NCI-H446 (cell line): ENCODE results near the gene EXD1.
"Not testable (repeated sequence)": the region's sequence is repeated elsewhere in the genome, so short reads cannot be mapped to it uniquely, and the experiment has no call there.

Experiments used
- DNase-seq, 2 experiments: peaks; one replicate each; lab custom pipeline; 2025; lab: John Stamatoyannopoulos, UW

EXD1 gene, protein sequence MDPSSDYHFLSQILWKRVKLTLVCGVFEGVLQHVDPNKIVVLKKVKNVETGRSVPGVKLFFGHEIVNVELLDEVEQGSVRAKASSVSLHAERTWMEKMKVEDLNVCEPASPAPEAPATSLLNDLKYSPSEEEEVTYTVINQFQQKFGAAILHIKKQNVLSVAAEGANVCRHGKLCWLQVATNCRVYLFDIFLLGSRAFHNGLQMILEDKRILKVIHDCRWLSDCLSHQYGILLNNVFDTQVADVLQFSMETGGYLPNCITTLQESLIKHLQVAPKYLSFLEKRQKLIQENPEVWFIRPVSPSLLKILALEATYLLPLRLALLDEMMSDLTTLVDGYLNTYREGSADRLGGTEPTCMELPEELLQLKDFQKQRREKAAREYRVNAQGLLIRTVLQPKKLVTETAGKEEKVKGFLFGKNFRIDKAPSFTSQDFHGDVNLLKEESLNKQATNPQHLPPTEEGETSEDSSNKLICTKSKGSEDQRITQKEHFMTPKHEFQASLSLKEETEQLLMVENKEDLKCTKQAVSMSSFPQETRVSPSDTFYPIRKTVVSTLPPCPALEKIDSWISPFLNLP

DNA sequence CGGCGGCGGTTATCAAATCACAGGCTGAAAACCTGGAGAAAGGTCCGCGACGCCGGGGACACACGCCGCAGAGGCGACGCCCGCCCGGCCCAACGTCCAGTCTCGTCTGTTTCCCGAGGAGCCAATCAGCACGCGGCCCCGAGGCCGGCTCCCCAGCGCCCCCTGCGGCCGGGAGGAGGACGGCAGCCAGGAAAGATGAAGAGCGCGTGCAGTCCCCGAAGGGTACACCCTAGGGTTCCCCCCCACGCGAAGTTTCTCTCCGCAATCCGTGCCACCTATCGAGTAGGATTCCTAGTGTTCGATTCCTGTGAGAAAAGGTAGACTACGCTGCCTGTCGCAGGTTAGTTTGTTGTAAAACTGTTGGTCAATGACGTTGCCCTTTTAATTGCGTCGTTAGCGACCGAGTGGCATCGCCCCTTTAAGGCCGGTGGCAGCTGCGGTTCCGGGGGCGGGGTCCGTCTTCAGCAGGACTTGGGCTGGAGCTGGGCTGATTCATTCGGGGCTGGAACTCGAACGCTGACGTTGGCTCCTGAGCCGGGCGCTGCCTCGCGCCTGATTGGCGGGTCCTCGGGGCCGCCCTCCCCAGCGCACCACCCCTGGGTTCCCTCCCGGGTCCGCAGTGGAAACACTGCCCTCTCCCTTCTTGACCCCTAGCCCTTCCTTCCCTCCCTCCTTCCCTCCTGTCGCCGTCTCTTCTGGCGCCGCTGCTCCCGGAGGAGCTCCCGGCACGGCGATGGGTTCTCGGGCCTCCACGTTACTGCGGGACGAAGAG lies at the start of gene EXD1, which contains the start of gene CHP1:
Gene EXD1 (minus strand): TSS at position 108 of the 772 bp plus-strand sequence. CDS start 4,182 bp downstream, outside the sequence.
Gene CHP1 (plus strand): TSS at position 619 of the 772 bp plus-strand sequence. CDS start 115 bp downstream, at position 734.
- DNase-seq = peak; percentile 81 to 94

DNA sequence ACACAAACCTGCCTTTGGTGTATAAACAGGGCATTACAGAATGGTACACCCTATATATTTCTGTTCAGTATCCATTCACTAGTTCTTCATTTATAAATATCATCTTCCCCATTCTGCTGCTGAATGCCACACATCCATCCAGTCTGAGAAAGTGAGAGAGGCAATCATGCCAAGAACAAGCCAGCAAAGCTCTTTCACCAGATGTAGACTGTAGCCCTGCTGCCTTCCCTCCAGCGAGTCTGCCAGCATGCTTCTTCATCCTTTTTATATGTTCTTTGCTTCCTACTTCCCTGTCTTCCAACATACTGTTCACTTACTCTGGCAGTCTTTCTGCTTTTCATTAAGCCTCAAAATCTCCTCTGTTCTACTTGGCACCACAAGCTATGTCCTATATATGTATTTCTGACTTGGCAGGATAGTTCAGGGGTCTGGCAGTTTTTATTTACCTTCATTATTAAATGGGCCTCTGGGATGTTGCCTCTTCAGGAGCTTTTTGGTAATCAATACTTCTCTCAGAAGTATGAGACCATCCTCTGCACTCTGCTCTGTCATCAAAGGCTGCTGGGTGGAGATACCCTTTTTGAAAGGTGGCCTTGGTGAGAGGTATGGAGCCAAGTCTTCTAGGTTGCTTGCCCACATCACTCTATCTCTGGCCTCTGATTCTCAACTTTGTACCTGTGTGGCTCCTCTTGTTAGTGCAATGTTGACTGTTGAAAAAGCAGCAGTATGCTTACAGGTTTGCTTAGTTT lies 49.2 kb upstream of the EXD1 start:
- no peak for DNase-seq

DNA sequence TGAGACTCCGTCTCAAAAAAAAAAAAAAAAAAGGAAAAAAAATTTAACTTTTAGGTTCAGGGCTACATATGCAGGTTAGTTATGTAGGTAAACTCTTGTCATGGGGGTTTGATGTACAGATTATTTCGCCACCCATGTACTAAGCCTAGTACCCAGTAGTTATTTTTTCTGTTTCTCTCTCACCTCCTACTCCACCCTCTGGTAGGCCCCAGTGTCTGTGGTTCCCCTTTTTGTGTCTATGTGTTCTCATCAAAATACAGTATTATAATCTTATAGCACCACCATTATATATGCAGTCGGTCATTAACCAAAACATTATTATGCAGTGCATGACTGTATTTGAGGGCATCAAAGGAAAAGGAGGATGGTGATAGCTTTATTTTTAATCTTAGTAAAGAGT lies 47.8 kb upstream of the EXD1 start:
- DNase-seq = no peak

DNA sequence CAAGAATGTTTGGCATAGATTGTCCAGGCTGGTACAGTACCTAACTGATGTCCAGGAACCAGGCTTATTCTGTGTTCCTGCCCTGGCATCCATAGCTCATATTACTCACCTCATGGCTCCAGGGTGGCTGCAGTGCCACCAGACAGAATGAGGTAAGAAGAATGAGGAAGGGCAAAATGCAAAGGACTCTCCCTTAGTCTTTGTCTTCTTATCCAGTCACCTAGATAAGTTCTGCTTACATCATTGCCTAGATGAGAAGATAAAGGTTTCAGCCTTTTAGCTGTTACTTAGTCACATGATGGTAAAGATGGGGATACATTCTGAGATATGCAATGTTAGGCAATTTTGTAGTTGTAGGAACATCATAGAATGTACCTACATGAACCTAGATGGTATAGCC lies 46.3 kb upstream of the EXD1 start:
- DNase-seq = no peak

DNA sequence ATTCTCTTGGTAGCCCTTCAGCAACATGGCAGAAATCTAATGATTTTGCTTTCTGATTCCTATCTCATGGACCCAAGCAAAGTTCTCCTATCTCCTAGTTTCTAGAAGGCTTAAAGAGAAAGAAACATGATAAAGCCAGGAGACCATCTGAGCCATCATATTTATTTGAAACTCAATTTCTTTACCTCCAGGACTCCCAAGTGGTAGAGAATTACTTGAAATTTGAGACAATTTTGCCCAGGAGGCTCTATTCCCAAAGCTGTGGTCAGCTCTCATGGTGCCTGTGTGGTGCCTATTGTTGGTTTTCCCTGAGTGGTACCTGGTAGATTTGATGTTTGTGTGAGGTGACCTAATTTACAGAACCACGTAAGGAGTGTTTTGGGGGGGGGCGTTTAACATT lies 39.3 kb upstream of the EXD1 start:
- DNase-seq = no peak

DNA sequence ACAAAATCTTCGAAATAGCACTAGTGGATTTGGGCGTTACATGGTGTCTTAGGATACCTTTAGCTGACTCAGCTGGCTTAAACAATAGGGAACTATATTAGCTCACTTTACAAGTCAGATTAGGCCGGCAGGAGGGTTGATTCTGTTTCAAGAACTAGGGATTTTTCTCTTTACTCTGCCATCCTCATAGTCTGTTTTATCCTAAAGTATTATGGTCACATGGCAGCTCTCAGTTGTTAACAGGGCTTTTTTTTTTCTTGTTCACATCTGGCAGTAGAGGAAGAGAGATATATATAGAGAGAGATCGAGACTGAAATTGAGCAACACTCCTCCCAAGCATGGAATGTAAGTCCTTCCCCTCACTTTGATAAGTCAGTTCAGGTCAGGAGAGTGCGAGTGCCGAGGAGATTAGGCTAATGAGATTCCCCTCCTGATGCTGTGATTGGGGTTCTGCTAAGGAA lies 33.4 kb upstream of the EXD1 start:
- DNase-seq = no peak

DNA sequence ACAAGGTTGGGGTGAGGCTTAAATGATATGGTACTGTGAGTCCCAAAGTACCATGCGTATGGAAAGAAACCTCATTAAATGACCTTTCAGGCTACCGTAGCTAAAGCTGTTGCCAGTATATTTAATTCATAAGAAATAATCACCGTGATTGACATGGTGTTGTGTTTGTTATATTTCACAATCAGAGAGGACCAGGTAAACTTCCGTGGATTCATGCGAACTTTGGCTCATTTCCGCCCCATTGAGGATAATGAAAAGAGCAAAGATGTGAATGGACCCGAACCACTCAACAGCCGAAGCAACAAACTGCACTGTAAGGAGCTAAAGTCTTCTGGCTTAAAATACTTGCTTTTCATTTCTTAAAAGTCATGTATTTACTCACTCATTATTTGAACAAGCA lies 32.0 kb upstream of the EXD1 start:
- DNase-seq = no peak

DNA sequence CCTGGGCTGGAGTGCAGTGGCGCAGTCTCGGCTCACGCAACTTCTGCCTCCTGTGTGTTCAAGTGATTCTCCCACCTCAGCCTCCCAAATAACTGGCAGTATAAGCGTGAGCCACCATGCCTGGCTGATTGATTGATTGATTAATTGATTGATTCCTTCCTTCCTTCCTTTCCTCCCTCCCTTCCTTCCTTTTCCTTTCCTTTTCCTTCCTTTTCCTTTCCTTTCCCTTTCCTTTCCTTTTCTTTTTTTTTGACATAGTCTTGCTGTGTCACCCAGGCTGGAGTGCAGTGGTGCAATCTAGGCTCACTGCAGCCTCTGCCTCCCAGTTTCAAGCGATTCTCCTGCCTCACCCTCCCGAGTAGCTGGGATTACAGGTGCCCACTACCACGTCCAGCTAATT lies 30.4 kb upstream of the EXD1 start:
- DNase-seq = not testable (repeated sequence)

DNA sequence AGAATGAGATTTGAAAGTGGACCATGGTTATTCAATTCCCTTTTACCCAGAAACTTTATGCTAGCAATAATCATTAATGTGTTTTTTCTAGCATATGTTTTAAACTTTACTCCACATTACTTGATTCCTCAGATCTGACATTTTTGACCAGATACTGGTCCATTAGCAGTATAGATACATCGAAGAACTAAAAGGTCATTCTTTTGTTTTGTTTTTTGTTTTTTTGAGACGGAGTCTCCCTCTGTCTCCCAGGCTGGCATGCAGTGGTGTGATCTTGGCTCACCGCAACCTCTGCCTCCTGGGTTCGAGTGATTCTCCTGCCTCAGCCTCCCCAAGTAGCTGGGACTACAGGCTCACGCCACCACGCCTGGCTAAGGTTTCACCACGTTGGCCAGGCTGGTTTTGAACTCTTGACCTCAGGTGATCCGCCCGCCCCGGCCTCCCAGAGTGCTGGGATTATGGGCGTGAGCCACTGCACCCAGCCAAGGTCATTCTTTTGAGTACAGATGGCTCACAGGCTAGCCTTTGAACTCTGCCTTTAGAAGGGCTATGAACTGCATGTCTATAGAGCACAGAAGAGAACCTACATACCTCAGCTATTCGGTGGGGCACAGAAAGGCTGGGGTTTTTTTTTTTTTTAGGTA lies 29.1 kb upstream of the EXD1 start:
- DNase-seq = no peak

DNA sequence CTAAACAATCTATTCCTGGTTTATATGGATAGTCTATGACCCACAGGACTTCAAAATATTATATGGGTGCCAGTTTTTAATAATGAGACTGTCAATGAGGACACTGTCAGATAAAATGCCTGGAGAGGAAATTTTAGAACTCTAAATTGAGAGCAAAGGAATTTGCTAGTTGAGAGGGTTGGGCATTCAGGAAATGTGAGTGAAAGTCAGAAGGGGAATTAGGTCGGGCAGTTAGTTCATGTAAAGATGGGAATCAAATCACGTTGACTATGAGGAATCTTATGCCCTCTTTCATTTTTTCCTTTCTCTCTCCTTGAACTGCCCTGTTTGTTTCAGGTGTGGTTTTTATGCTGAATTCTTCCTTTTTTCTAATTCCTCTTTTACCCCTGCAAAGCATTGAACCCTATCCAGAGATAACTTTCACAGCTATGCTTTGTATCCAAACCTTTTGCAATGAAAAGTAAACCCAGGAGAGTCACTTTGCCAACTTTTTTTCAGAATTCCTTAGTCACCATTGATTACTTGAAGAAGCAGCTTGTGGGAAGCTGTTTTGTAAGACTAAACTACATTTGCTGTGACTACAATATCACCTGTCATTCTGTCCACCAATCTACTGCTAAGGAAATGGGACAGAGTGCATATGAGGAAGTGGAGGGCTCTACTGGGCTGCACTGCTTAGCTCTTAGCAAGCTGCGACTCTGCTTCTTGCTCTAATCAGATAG lies 28.4 kb upstream of the EXD1 start:
- no peak for DNase-seq

DNA sequence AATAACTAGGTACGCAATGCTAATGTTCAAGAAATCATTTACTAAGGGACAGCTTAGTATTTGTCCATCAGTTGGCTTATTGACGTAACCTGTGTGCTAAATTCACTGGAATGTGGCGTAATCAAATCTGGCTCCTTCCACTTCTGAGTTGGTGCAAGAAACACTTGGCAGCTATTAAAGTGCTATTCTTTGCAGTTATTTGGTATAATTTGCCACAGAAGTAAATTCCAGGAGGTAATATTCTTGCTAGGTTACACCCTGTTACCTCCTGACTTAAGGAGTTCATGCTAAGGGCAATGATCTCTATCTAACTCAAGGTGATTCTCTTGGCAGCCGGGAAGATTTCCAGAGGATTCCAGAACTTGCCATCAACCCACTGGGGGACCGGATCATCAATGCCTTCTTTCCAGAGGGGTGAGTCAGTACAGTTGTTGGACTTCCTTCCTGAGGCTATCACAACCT lies 26.1 kb upstream of the EXD1 start:
- DNase-seq = no peak

DNA sequence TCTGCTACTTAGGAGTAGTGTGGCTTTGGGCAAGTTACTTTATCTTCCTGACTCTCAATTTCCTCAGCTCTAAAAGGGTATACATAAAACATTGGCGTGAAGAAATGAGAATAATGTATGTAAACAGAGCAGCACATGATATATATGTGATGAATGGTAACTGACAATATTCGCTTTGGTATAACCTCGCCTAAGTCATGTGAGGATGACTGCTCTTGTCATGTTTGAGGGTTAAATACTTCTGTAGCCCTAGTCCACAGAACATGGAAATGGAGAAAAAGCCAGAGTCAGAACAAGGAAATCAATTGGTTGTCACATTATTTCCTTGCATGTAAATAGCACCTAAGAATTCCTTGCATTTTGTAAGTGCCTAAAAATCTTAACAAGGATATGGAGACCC lies 25.5 kb upstream of the EXD1 start:
- DNase-seq = no peak

DNA sequence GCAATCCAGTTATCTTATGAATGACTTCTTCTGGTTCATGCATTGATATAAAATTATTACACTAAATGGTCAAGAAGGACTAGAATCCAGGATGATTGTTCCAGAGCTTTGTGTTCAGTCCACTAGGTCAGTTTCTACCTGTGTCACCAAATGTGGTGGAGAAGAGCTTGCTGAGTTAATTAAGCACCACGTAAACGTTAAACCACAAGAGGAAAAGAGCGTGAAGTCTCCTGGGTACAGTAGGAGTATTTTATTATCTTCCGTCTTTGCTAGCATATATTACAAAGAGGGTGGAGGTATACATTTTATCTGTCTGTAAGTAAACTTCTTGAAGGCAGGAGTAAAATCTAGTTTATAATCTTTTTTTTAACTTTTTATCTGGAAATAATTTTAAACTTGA lies 24.0 kb upstream of the EXD1 start:
- no peak for DNase-seq

DNA sequence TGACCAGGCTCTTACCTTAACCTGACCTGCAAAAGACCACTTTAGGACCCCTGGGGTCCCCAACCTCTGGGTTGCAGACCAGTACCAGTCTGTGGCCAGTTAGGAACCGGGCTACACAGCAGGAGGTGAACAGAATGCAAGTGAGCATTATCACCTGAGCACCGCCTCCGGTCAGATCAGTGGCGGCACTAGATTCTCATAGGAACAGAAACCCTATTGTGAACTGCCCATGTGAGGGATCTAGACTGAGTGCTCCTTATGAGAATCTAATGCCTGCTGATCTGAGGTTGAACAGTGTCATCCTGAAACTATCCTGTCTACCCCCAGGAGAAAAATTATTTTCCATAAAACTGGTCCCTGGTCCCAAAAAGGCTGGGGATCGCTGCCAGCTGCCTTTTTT lies 20.9 kb upstream of the EXD1 start:
- no peak for DNase-seq

DNA sequence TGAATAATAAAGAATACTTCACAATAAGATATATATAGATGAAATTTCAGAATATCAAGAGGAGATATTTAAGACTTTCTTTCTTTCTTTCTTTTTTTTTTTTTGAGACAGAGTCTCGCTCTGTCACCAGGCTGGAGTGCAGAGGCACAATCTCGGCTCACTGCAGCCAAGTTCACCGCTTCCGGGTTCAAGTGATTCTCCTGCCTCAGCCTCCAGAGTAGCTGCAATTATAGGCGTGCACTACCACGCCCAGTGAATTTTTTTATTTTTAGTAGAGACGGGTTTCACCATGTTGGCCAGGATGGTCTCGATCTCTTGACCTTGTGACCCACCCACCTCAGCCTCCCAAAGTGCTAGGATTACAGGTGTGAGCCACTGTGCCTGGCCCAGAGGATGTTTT lies 20.2 kb upstream of the EXD1 start:
- DNase-seq = not testable (repeated sequence)

DNA sequence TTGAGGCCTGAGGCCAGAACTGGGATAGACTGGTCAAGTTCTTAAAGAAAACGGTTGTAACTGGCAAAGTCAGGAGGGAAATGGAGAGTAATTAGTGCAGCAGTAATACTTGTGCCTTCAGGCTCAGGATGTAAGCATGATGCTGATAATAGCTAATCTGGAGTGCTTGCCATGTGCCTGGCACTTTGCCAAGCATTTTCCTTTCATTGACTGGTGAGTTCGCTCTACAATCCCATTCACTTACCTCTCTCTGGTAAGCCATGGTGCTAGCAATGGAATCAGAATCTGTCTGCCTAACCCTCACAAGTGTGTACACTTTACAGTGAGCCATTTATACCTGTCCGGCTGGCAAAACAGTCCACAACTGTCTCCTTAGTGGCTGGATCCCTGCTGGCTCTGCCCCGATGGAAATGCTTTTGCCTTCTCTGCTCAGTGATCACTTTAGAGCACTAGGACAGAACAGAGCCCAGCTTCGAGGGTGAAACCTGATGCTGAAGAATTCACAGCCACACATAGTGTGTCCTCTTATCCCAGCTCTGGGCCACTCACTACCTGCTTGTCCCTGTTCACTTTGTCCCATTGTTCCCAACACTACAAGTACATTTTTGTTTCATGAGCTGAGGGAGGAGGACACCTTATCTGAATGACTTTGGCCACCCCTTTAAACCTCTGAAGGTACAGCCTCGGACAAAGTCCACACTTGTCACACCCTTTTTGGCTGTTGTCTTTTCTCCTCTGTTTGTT lies 10.8 kb upstream of the EXD1 start:
- DNase-seq = peak in 1 of 2 experiments; percentile 2

DNA sequence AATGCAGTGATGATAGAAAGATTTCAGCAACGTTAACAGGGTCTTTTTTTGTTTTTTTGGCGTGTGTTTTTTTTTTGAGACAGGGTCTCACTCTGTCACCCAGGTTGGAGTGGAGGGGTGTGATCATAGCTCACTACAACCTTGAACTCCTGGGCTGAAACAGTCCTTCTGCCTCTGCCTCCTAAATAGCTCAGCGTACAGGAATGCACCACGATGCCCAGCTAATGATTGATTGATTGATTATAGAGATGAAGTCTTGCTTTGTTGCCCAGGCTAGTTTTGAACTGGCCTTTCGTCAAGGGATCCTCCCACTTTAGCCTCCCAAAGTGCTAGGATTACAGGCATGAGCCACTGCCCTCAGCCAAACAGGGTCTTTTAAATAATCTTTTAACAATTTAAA lies 7.5 kb upstream of the EXD1 start:
- no peak for DNase-seq

DNA sequence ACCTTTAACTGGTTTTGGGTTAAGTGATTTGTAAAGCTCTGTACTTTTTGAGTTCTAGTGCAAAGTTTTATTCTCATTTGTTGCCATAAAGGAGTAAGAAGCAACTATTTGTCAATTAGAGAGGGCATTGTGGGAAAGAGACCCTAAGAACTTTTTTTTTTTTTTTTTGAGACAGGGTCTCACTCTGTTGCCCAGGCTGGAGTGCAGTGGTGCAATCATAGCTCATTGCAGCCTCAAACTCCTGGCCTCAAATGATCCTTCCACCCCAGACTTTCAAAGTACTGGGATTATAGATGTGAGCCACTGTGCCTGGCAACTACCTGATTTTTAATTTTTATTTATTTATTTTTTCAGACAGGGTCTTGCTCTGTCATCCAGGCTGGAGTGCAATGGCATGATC lies 5.4 kb upstream of the EXD1 start:
- no peak for DNase-seq

DNA sequence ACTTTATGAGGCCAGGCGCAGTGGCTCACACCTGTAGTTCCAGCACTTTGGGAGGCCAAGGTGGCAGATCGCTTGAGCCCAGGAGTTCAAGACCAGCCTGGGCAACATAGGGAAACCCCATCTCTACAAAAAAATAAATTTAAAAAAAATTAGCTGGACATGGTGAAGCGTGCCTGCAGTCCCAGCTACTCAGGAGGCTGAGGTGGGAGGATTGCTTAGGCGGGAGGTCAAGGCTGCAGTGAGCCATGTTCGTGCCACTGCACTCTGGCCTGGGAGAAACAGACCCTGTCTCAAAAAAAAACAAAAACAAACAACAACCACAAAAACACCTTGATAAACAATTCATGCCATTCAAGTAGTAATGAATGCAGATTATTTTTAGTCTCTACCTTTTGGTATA lies 4.7 kb upstream of the EXD1 start:
- not testable (repeated sequence) for DNase-seq

DNA sequence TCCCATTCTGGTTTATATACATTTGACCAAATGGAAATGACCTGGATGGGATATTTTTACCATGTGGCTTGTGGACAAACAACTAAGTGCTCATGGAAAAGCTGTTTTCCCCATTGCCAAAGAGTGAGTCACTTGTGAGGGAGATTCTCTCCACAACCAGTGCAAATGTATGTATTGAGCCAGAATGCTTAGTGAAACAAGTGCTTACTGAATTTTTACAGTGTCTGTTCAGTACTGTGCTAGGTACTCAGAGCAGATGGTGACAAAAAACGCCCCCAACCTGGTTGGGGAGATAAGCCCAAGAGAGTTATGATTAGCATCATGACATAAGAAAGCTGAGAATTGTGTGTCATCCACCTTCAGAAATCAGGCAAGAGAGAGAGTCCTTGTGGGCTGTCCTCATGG lies 2.8 kb upstream of the EXD1 start:
- DNase-seq = no peak
